NCI-H1417 (cell line): ENCODE measurements around the gene SH3BP1.
"Not testable (repeated sequence)": the region's sequence is repeated elsewhere in the genome, so short reads cannot be mapped to it uniquely, and the experiment has no call there.

Experiments used
- DNase-seq, 3 experiments: peaks; one replicate each; lab custom pipeline; 2025; lab: John Stamatoyannopoulos, UW

The SH3BP1 gene

GRCh38 chr22:37633625-37634416, 5.6 kb upstream of the SH3BP1 start:
- no peak for DNase-seq

GRCh38 chr22:37634417-37634924, 5.0 kb upstream of the SH3BP1 start:
- DNase-seq: no peak

- DNase-seq: no peak
Measured at GRCh38 chr22:37635157-37635556, 4.3 kb upstream of the SH3BP1 start.

- no peak for DNase-seq
Measured at GRCh38 chr22:37636186-37636948, 3.1 kb upstream of the SH3BP1 start.

- no peak for DNase-seq
Measured at GRCh38 chr22:37636949-37637273, 2.6 kb upstream of the SH3BP1 start.

- DNase-seq: no peak
Measured at GRCh38 chr22:37638391-37639069, 939 bp upstream of the SH3BP1 start.

GRCh38 chr22:37639771-37640590, 512 bp downstream of the SH3BP1 start:
- DNase-seq: peak in 1 of 3 experiments; percentile 10

- DNase-seq: no peak
Measured at GRCh38 chr22:37640591-37641560, 1.4 kb downstream of the SH3BP1 start.

GRCh38 chr22:37641561-37641949, 2.1 kb downstream of the SH3BP1 start:
- no peak for DNase-seq

- DNase-seq: peak; percentile 28 to 72 (median 55)
Measured at GRCh38 chr22:37643225-37643847, 3.9 kb downstream of the SH3BP1 start.

GRCh38 chr22:37647317-37647716, 7.8 kb downstream of the SH3BP1 start:
- DNase-seq: no peak

GRCh38 chr22:37647928-37648327, 8.5 kb downstream of the SH3BP1 start:
- no peak for DNase-seq

GRCh38 chr22:37650463-37651136, 11.1 kb downstream of the SH3BP1 start:
- no peak for DNase-seq

GRCh38 chr22:37654563-37655251, 15.2 kb downstream of the SH3BP1 start:
- no peak for DNase-seq

GRCh38 chr22:37655252-37655563, 15.7 kb downstream of the SH3BP1 start:
- DNase-seq: no peak

GRCh38 chr22:37656583-37656982, 17.1 kb downstream of the SH3BP1 start:
- not testable (repeated sequence) for DNase-seq

- DNase-seq: no peak
Measured at GRCh38 chr22:37657590-37658132, 18.2 kb downstream of the SH3BP1 start.

- DNase-seq: peak; percentile 93 to 99 (median 99)
Measured at GRCh38 chr22:37658133-37659065, 18.9 kb downstream of the SH3BP1 start, which contains the start of gene PDXP. PDXP (plus strand) TSS chr22:37658723; CDS start chr22:37658783, 60 bp downstream.
